Parathyroid adenoma (tissue), 2 donors: Measurements from ENCODE around the gene HDC.

Experiments
- H2AFZ ChIP-seq: fragments of 300-600 bp; sonication (generic); one replicate; pipeline ENCODE4 v1.7.0; 2017; ENCODE audit warnings: antibody characterized with exemption, mild to moderate bottlenecking
- H3K27ac ChIP-seq: fragments of 300-600 bp; sonication (generic); one replicate; pipeline ENCODE4 v1.7.0; 2017
- H3K27me3 ChIP-seq: fragments of 300-600 bp; sonication (generic); one replicate; pipeline ENCODE4 v1.7.0; 2017; ENCODE audit warnings: low read length; ENCODE audit not compliant: control insufficient read depth, insufficient read depth
- H3K36me3 ChIP-seq: fragments of 300-600 bp; sonication (generic); one replicate; pipeline ENCODE4 v1.7.0; 2017; ENCODE audit warnings: low read length; ENCODE audit not compliant: control insufficient read depth, insufficient read depth
- H3K4me1 ChIP-seq: fragments of 300-600 bp; sonication (generic); one replicate; pipeline ENCODE4 v1.7.0; 2017; ENCODE audit warnings: control low read depth
- H3K4me2 ChIP-seq: fragments of 300-600 bp; sonication (generic); one replicate; pipeline ENCODE4 v1.7.0; 2017; ENCODE audit warnings: low read length
- H3K4me3 ChIP-seq: fragments of 300-600 bp; sonication (generic); one replicate; pipeline ENCODE4 v1.7.0; 2017; ENCODE audit warnings: low read depth, low read length
- H3K79me2 ChIP-seq: fragments of 300-600 bp; sonication (generic); one replicate; pipeline ENCODE4 v1.7.0; 2017; ENCODE audit warnings: control low read depth
- H3K9ac ChIP-seq: fragments of 300-600 bp; sonication (generic); one replicate; pipeline ENCODE4 v1.7.0; 2017; ENCODE audit warnings: mild to moderate bottlenecking
- H3K9me3 ChIP-seq: fragments of 300-600 bp; sonication (generic); one replicate; pipeline ENCODE4 v1.7.0; 2017; ENCODE audit warnings: low read length; ENCODE audit not compliant: control insufficient read depth
- CTCF ChIP-seq: fragments of 300-600 bp; sonication (generic); IDR thresholded peaks from one replicate; pipeline ENCODE4 v1.7.0; 2017; ENCODE audit warnings: antibody characterized with exemption, mild to moderate bottlenecking
- donor health status: primary hyperparathyroidism.

Gene HDC

GRCh38 chr15:50206020-50206419 is 59.5 kb downstream of the HDC start:
- Histone ChIP-seq H3K36me3 (no peaks in the 10 kb centered on the region), H3K27me3 (no peaks in the 10 kb centered on the region), H3K27ac (no peak overlapping the region), H3K9ac (no peak overlapping the region), H3K79me2 (no peaks in the 10 kb centered on the region), H3K4me2 (no peak overlapping the region), H2AFZ (no peak overlapping the region), H3K9me3 (no peaks in the 10 kb centered on the region), H3K4me1 (no peaks in the 10 kb centered on the region), H3K4me3 (no peak overlapping the region)
- TF ChIP-seq CTCF, result no peak

GRCh38 chr15:50202003-50202402 is 63.5 kb downstream of the HDC start:
- no peak for TF ChIP-seq CTCF

GRCh38 chr15:50192926-50193620 is 72.5 kb downstream of the HDC start:
- no peak for TF ChIP-seq CTCF
- no peak overlapping the region for H2AFZ ChIP-seq
- no peaks in the 10 kb centered on the region for H3K27me3 ChIP-seq
- H3K27ac ChIP-seq, result no peak overlapping the region
- no peaks in the 10 kb centered on the region for H3K79me2 ChIP-seq
- H3K9me3 ChIP-seq, result no peaks in the 10 kb centered on the region
- H3K4me1 ChIP-seq, result no peaks in the 10 kb centered on the region
- H3K9ac ChIP-seq, result no peak overlapping the region
- H3K36me3 ChIP-seq, result no peaks in the 10 kb centered on the region
- H3K4me2 ChIP-seq, result no peak overlapping the region
- H3K4me3 ChIP-seq, result no peak overlapping the region

More at GRCh38 chr15:50202003-50202402, 63.5 kb downstream of the HDC start:
- H3K79me2 ChIP-seq, result no peaks in the 10 kb centered on the region
- H3K27ac ChIP-seq, result no peak overlapping the region
- no peaks in the 10 kb centered on the region for H3K9me3 ChIP-seq
- no peak overlapping the region for H3K9ac ChIP-seq
- H2AFZ ChIP-seq, result no peak overlapping the region
- no peaks in the 10 kb centered on the region for H3K36me3 ChIP-seq
- no peaks in the 10 kb centered on the region for H3K4me1 ChIP-seq
- no peak overlapping the region for H3K4me2 ChIP-seq
- no peak overlapping the region for H3K4me3 ChIP-seq
- no peaks in the 10 kb centered on the region for H3K27me3 ChIP-seq

GRCh38 chr15:50192164-50192563 is 73.4 kb downstream of the HDC start:
- Histone ChIP-seq H3K9ac (no peak overlapping the region), H3K36me3 (no peaks in the 10 kb centered on the region), H3K4me2 (no peak overlapping the region), H3K4me3 (no peak overlapping the region), H3K27ac (no peak overlapping the region), H3K4me1 (no peaks in the 10 kb centered on the region), H2AFZ (no peak overlapping the region), H3K27me3 (no peaks in the 10 kb centered on the region), H3K9me3 (no peaks in the 10 kb centered on the region), H3K79me2 (no peaks in the 10 kb centered on the region)
- TF ChIP-seq CTCF, result no peak
